Chondrocyte (in vitro differentiated cells): ENCODE data around the gene ADPRS. TPM values are rescaled to one million over a fixed set of nuclear protein-coding genes. Genes with fewer than 3 reads are reported as not detected.

Source experiments
- DNase-seq: peaks from one replicate; pipeline ENCODE4 v3.0.0; 2021; ENCODE audit warnings: mixed read lengths, low spot score
- H3K27ac Mint-ChIP-seq: one replicate; pipeline ENCODE4 v1.8.0; 2021; ENCODE audit warnings: mild to moderate bottlenecking, moderate library complexity, mixed read lengths; ENCODE audit not compliant: unreplicated experiment
- H3K27me3 Mint-ChIP-seq: 2 replicates; pipeline ENCODE4 v1.8.0; 2021; ENCODE audit warnings: low read depth, mixed read lengths
- H3K36me3 Mint-ChIP-seq: 2 replicates; pipeline ENCODE4 v1.8.0; 2021; ENCODE audit warnings: low read depth, mixed read lengths
- H3K4me1 Mint-ChIP-seq: 2 replicates; pipeline ENCODE4 v1.8.0; 2021; ENCODE audit warnings: low read depth, mild to moderate bottlenecking, mixed read lengths
- H3K4me3 Mint-ChIP-seq: one replicate; pipeline ENCODE4 v1.8.0; 2021; ENCODE audit warnings: mild to moderate bottlenecking, moderate library complexity, mixed read lengths; ENCODE audit not compliant: unreplicated experiment
- H3K9me3 Mint-ChIP-seq: 2 replicates; pipeline ENCODE4 v1.8.0; 2021; ENCODE audit warnings: low read depth, mixed read lengths
- total RNA-seq: library from RNA; stranded (reverse); gene quantifications from 3 replicates; pipeline ENCODE4 v1.2.1, GENCODE V29; 2021
- TF ChIP-seq, protein P1 (sequence below): fragments of 200-600 bp; sonication (generic); IDR thresholded peaks from 2 replicates; pipeline ENCODE4 v1.5.0; 2021; ENCODE audit warnings: antibody characterized with exemption, mild to moderate bottlenecking, moderate library complexity

Gene ADPRS
- total RNA-seq, 1 donor from 2014 or later = 26.9 TPM

DNA sequence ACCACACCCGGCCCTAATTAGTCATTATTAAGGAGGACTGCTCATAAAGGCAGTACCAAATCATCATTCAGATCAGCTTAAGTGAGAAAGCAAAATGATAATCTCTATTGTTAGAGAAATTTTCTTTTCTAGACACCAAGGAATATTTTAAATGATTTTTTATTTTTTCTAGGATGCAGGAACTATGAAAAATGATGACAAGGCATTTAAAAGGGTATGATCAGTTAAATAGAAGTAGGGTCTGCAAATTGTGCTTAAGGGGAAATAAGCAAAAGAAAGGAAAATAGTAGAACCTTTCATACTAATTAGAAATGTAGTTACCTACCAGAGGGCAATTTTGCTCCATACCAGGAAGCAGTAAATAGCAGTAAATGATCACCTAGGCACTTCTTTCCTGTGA lies 26.4 kb upstream of the ADPRS start:
- DNase-seq = no peak
- no peaks in the 10 kb centered on the region for H3K27me3 Mint-ChIP-seq
- H3K9me3 Mint-ChIP-seq = no peaks in the 10 kb centered on the region
- H3K36me3 Mint-ChIP-seq = no peaks in the 10 kb centered on the region
- no peak overlapping the region for H3K4me3 Mint-ChIP-seq
- H3K27ac Mint-ChIP-seq = no peak overlapping the region
- no peaks in the 10 kb centered on the region for H3K4me1 Mint-ChIP-seq
- TF ChIP-seq, protein P1, sequence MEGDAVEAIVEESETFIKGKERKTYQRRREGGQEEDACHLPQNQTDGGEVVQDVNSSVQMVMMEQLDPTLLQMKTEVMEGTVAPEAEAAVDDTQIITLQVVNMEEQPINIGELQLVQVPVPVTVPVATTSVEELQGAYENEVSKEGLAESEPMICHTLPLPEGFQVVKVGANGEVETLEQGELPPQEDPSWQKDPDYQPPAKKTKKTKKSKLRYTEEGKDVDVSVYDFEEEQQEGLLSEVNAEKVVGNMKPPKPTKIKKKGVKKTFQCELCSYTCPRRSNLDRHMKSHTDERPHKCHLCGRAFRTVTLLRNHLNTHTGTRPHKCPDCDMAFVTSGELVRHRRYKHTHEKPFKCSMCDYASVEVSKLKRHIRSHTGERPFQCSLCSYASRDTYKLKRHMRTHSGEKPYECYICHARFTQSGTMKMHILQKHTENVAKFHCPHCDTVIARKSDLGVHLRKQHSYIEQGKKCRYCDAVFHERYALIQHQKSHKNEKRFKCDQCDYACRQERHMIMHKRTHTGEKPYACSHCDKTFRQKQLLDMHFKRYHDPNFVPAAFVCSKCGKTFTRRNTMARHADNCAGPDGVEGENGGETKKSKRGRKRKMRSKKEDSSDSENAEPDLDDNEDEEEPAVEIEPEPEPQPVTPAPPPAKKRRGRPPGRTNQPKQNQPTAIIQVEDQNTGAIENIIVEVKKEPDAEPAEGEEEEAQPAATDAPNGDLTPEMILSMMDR = no peak

DNA sequence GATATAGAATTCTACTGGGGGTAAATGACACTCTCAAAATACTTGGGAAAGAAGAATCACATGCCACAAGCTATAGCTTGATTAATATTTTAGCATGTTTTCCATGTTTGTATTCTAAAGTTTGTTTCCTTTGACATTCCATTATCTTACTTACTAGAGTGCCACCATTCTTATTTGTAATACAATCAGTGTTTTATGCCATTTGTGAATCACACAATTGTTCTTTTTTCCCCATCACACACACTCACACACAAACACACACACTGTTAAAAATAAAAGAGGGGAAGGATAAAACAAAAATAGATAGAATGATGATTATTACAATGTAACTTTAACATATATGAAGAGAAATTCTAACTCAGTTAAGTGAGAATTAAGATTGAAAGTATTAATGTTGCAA lies 20.8 kb upstream of the ADPRS start:
- Mint-ChIP-seq H3K27ac (no peak overlapping the region), H3K4me1 (no peaks in the 10 kb centered on the region), H3K36me3 (peaks cover 1% of the 10 kb centered on the region), H3K9me3 (no peaks in the 10 kb centered on the region), H3K27me3 (no peaks in the 10 kb centered on the region), H3K4me3 (no peak overlapping the region)
- DNase-seq = no peak
- TF ChIP-seq, protein P1 = no peak

DNA sequence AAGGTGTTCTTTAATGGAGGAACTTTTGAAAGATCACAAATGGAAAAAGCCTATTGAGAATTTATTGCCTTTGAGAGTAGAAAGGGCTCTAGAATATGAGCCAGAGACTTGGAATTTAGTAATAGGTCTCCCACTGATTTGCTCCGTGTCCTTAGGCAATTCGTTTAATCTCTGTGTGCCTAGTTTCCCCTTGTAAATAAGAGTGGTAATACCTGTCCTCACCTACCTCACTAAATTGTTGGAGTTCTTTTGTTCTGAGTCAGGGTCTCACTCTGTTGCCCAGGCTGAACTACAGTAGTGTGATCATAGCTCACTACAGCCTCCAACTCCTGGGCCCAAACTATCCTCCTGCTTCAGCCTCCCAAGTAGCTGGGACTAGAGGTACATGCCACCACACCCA lies 19.8 kb upstream of the ADPRS start:
- TF ChIP-seq, protein P1 = no peak
- peaks cover 1% of the 10 kb centered on the region for H3K36me3 Mint-ChIP-seq
- no peaks in the 10 kb centered on the region for H3K27me3 Mint-ChIP-seq
- no peak for DNase-seq
- no peak overlapping the region for H3K27ac Mint-ChIP-seq
- no peak overlapping the region for H3K4me3 Mint-ChIP-seq
- H3K4me1 Mint-ChIP-seq = no peaks in the 10 kb centered on the region
- H3K9me3 Mint-ChIP-seq = no peaks in the 10 kb centered on the region

DNA sequence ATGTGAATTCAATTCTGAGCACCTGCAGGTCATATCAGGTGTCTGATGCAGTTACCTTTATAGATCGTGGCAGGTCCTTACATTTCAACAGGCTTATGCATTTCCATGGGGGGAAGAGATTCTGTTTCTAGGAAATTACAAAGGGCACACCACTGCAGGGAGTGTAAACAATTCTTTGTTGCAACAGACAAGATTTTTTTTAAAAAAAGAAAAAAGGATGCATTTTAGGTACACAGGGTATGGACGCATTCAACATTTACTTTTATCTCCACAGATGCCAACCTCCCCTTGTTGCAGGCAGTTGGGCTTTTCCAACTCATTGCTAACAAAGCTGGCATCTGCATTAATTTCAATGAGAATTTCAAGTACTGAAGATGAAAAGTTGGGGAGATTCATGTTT lies 18.3 kb upstream of the ADPRS start:
- TF ChIP-seq, protein P1 = no peak
- no peak for DNase-seq
- no peak overlapping the region for H3K27ac Mint-ChIP-seq
- H3K4me3 Mint-ChIP-seq = no peak overlapping the region
- peaks cover 1% of the 10 kb centered on the region for H3K36me3 Mint-ChIP-seq
- no peaks in the 10 kb centered on the region for H3K4me1 Mint-ChIP-seq
- H3K9me3 Mint-ChIP-seq = no peaks in the 10 kb centered on the region
- H3K27me3 Mint-ChIP-seq = no peaks in the 10 kb centered on the region

DNA sequence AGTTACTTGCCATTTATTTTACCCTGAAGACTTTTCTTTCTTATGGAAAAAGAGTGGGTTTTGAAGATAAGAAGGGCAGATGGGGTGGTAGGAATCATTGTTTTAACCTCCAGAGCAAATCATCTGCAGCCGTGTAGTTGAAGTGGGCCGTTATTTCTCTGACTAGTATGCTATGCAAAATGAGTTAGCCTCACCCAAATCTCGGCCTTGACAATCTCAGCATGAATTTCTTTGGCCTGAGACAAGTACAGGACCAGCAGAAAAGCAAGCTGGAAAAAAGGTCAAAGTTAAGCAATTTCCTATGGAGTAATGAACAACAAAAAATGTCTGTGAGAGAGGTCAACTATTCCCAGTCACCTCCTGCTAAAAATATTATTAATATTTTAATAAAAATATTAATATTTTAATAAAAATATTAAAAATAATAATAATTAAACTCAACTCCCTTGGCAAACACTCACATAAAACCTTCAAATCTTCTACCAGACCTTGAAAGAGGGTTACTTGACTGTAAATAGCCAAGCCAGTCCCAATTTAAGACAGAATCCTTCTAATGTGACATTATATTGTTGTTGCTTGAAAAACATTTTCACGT lies 11.6 kb upstream of the ADPRS start:
- TF ChIP-seq, protein P1 = no peak
- no peaks in the 10 kb centered on the region for H3K9me3 Mint-ChIP-seq

More for the DNA sequence above, 11.6 kb upstream of the ADPRS start:
- Mint-ChIP-seq H3K4me3 (no peak overlapping the region), H3K27ac (no peak overlapping the region), H3K27me3 (no peaks in the 10 kb centered on the region), H3K4me1 (no peaks in the 10 kb centered on the region), H3K36me3 (no peaks in the 10 kb centered on the region)
- DNase-seq = no peak
